Cardiac muscle cell (in vitro differentiated cells and primary cell): ENCODE measurements around the gene HOMEZ. TPM values are rescaled to one million over a fixed set of nuclear protein-coding genes. Genes with fewer than 3 reads are reported as not detected.

ENCODE experiments used
- DNase-seq, 2 donors: peaks; one replicate each; pipeline versions ENCODE4 v3.0.0 to v3.0.0-alpha.2; 2010 to 2017; ENCODE audit warnings: low read depth in 1 of 2, low spot score in 1 of 2
- H3K27ac ChIP-seq: fragments of 200-600 bp; sonication (generic); 2 replicates; pipeline ENCODE4 v1.5.1; 2016
- H3K27me3 ChIP-seq: fragments of 200-600 bp; sonication (generic); 2 replicates; pipeline ENCODE4 v1.6.0; 2016; ENCODE audit warnings: control low read depth
- H3K36me3 ChIP-seq: fragments of 200-600 bp; sonication (generic); 2 replicates; pipeline ENCODE4 v1.5.1; 2016; ENCODE audit warnings: control low read depth
- H3K4me1 ChIP-seq: fragments of 200-600 bp; sonication (generic); 2 replicates; pipeline ENCODE4 v1.8.1; 2017; ENCODE audit warnings: low read depth, mild to moderate bottlenecking, mixed run types
- H3K4me3 ChIP-seq: fragments of 200-600 bp; sonication (generic); 2 replicates; pipeline ENCODE4 v1.5.1; 2016; ENCODE audit warnings: mild to moderate bottlenecking
- H3K9me3 ChIP-seq: fragments of 200-600 bp; sonication (generic); 2 replicates; pipeline ENCODE4 v1.5.1; 2017; ENCODE audit warnings: low read depth, mild to moderate bottlenecking, control low read depth
- CTCF ChIP-seq: IDR thresholded peaks from 2 replicates; pipeline ENCODE4 v1.5.1; 2012; ENCODE audit warnings: low read depth, mild to moderate bottlenecking, low read length
- polyA plus RNA-seq: library from polyadenylated mRNA; unstranded; fragments of >200 nt; fragmentation: Nextera tagmentation; extraction: Ambion mirVana; gene quantifications from 2 replicates; pipeline ENCODE4 v1.2.1, GENCODE V29; 2016
- total RNA-seq: library from RNA; depleted of rRNA; stranded (reverse); fragments of >200 nt; gene quantifications from 2 replicates; pipeline ENCODE4 v1.2.3, GENCODE V29; 2016

The HOMEZ gene
- total and polyA plus RNA-seq, 2 experiments from 2014 or later, result 13.6 to 20.8 TPM

- no peak overlapping the region for H3K4me3 ChIP-seq
- no peaks in the 10 kb centered on the region for H3K9me3 ChIP-seq
- peaks cover 18% of the 10 kb centered on the region for H3K27me3 ChIP-seq
- no peaks in the 10 kb centered on the region for H3K4me1 ChIP-seq
- H3K36me3 ChIP-seq, result no peaks in the 10 kb centered on the region
- H3K27ac ChIP-seq, result no peak overlapping the region
- TF ChIP-seq CTCF, result no peak
- DNase-seq, result no peak
Measured at GRCh38 chr14:23259426-23259825, 26.5 kb downstream of the HOMEZ start.

GRCh38 chr14:23258256-23258655 is 27.7 kb downstream of the HOMEZ start:
- H3K4me1 ChIP-seq, result no peaks in the 10 kb centered on the region
- H3K27ac ChIP-seq, result no peak overlapping the region
- no peak for TF ChIP-seq CTCF
- no peaks in the 10 kb centered on the region for H3K36me3 ChIP-seq
- peaks cover 7% of the 10 kb centered on the region for H3K27me3 ChIP-seq
- DNase-seq, result no peak
- no peak overlapping the region for H3K4me3 ChIP-seq
- no peaks in the 10 kb centered on the region for H3K9me3 ChIP-seq

GRCh38 chr14:23252420-23253333 is 33.3 kb downstream of the HOMEZ start:
- no peaks in the 10 kb centered on the region for H3K9me3 ChIP-seq
- no peaks in the 10 kb centered on the region for H3K4me1 ChIP-seq
- H3K4me3 ChIP-seq, result no peak overlapping the region
- H3K36me3 ChIP-seq, result no peaks in the 10 kb centered on the region
- peaks cover 6% of the 10 kb centered on the region for H3K27me3 ChIP-seq
- no peak for TF ChIP-seq CTCF
- DNase-seq, result no peak
- no peak overlapping the region for H3K27ac ChIP-seq

GRCh38 chr14:23252006-23252405 is 33.9 kb downstream of the HOMEZ start:
- Histone ChIP-seq H3K36me3 (no peaks in the 10 kb centered on the region), H3K9me3 (no peaks in the 10 kb centered on the region), H3K4me3 (no peak overlapping the region), H3K4me1 (no peaks in the 10 kb centered on the region), H3K27me3 (peaks cover 6% of the 10 kb centered on the region), H3K27ac (no peak overlapping the region)
- no peak for DNase-seq
- TF ChIP-seq CTCF, result no peak

GRCh38 chr14:23249824-23250223 is 36.1 kb downstream of the HOMEZ start:
- Histone ChIP-seq H3K27me3 (peaks cover 6% of the 10 kb centered on the region), H3K4me3 (no peak overlapping the region), H3K36me3 (no peaks in the 10 kb centered on the region), H3K9me3 (no peaks in the 10 kb centered on the region), H3K27ac (no peak overlapping the region), H3K4me1 (no peaks in the 10 kb centered on the region)
- no peak for TF ChIP-seq CTCF
- DNase-seq, result no peak
